Right ventricle myocardium inferior (tissue), 1 donor: ENCODE data around the gene RSPH6A. TPM values are rescaled to one million over a fixed set of nuclear protein-coding genes. Genes with fewer than 3 reads are reported as not detected.

Experiments used
- ATAC-seq: fragments of 200-7000 bp; cut with Tn5 transposase; one replicate; pipeline ENCODE4 v1.9.1; 2020; ENCODE audit warnings: mild to moderate bottlenecking, moderate library complexity
- DNase-seq: peaks from one replicate; pipeline ENCODE4 v3.0.0; 2021; ENCODE audit errors: missing footprints
- intact Hi-C: fragments of 100-400 bp; cut with DNase I; formaldehyde crosslinking; loops from one replicate; pipeline ENCODE4 v1.11.0; 2022
- total RNA-seq: library from RNA; stranded (reverse); fragmentation: NEBNext Ultra II Directional; extraction: Animal tissue kit (Norgen Biotek cat#: 25700); gene quantifications from one replicate; pipeline ENCODE4 v1.2.1, GENCODE V29; 2021
- donor health status: DM: no; HTN: yes; CAD: no; lungs with severe emphysema.

RSPH6A gene
- total RNA-seq, 1 donor from 2014 or later: not detected

DNA sequence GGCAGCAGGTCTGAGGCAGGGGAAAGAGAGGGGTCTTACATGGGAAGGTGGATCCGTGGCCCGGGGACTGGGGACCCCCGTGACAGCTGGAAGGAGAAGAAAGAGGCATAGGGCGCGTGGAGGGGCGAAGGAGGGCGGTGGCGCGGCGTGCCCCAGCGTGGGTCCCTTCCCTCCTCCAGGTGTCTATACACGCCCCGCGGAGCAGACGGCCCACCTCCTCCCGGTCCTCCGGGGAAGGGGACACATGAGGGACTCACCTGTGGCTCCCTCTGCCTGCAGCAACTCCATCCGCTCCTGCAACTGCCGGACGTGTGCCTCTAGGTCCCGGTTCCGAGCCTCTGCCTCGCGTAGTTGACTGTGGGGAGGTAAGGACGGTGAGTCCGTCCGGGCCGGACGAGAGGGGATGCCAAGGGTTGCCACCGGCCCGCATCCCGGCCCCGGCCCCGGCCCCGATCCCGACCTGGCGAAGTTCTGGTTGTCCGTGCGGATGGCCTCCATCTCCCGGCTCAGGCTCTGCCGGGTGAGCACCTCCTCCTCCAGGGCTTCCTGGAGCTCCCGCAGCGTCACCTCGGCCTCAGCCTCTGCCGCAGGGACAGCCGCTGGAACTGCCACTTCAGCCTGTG is 43.7 kb downstream of the RSPH6A start:
- DNase-seq (no peak), ATAC-seq (no peak)
- intact Hi-C loops: loop anchor here (5.0 kb wide), 1 partner anchor 91 kb away; the partner anchor contains the start of genes FOXA3 and SYMPK

DNA sequence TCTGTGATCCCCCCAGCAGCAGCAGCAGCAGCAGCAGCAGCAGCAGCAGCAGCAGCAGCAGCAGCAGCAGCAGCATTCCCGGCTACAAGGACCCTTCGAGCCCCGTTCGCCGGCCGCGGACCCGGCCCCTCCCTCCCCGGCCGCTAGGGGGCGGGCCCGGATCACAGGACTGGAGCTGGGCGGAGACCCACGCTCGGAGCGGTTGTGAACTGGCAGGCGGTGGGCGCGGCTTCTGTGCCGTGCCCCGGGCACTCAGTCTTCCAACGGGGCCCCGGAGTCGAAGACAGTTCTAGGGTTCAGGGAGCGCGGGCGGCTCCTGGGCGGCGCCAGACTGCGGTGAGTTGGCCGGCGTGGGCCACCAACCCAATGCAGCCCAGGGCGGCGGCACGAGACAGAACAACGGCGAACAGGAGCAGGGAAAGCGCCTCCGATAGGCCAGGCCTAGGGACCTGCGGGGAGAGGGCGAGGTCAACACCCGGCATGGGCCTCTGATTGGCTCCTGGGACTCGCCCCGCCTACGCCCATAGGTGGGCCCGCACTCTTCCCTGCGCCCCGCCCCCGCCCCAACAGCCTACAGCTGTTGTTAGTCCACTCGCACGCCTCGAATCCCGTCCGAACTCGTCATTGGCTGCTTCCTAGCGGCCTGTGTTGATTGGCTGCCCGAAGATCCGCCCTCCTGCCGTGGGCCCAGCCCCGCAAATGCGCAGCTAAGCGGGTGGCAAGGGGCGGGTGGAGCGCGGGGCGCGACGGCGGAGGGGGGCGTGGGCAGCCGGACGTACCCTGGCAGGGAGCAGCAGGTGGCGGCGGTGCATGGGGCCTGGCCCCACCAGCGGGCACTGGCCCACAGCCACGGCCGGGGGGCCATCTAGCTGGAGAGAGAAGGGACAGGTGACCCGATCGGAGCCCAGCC is 44.7 kb downstream of the RSPH6A start:
- intact Hi-C loops: loop anchor here (1.0 to 5.0 kb wide), 4 partner anchors 12 to 92 kb away; partner anchors contain the start of genes DMPK, FOXA3 and SYMPK
- DNase-seq: peak; percentile 97
- ATAC-seq: peak; percentile 81

DNA sequence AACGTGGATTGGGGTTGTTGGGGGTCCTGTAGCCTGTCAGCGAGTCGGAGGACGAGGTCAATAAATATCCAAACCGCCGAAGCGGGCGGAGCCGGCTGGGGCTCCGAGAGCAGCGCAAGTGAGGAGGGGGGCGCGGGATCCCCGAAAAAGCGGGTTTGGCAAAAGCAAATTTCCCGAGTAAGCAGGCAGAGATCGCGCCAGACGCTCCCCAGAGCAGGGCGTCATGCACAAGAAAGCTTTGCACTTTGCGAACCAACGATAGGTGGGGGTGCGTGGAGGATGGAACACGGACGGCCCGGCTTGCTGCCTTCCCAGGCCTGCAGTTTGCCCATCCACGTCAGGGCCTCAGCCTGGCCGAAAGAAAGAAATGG is 45.3 kb downstream of the RSPH6A start:
- intact Hi-C loops: loop anchor here (1.0 to 5.0 kb wide), 4 partner anchors 12 to 92 kb away; partner anchors contain the start of genes DMPK, FOXA3 and SYMPK
- ATAC-seq: no peak
- no peak for DNase-seq

DNA sequence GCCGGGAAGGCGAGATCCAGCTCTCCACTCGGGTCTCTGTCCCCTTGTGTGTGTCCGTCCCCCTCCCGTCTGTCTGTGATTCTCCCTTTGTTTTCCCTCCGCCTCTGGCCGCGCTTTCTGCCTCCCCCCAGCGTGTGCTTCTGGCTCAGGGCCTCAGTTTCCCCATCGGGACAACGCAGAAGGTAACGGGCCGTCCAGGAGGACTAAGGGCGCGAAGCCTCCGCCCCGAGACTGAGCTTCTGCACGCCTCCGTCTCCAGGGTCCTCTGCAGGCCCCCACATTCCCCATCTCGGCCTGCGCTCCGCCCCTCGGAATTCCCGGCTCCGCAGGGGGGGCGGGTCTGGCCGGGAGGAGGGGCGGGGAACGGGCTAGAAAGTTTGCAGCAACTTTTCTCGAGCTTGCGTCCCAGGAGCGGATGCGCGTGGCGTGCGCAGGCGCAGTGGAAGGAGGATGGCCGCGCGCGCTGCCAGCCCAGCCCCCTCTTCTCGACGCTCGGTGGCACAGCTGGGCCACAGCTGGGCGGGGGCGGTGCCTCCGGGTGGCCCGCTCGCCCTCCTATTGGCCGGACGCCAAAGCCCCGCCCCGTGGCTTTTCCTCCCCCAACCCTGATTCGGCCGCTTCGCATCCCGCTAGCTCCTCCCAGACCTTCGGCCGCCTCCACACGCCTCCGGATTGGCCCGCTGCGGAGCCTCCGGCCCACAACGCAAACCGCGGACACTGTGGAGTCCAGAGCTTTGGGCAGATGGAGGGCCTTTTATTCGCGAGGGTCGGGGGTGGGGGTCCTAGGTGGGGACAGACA is 45.9 kb downstream of the RSPH6A start, which contains the start of gene SIX5:
Gene SIX5, minus strand, starts transcription at position 269 of the 799 bp plus-strand sequence. CDS start 408 bp downstream, outside the sequence.
- intact Hi-C loops: loop anchor here (1.0 kb wide), 1 partner anchor 52 kb away; no protein-coding TSS in a partner anchor
- DNase-seq: peak; percentile 98
- ATAC-seq: peak; percentile 69

DNA sequence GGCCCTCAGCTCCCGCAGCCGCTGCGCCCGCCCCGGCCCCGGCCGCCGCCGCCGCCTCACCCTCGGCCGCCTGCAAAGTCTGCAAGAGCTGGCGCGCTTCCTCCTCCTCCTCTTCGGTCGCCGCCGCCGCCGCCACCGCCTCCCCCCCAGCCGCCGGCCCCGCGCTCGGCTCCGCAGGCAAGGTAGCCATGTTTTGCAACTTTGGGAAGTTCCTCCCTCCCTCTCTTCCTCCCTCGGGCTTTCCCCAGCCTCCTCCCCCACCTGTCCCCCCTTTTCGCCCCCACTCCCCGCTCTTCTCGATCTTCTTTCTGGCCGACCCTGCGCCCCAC is 46.5 kb downstream of the RSPH6A start:
- DNase-seq (no peak), ATAC-seq (no peak)
- intact Hi-C loops: loop anchor here (1.0 kb wide), 1 partner anchor 51 kb away; no protein-coding TSS in a partner anchor

DNA sequence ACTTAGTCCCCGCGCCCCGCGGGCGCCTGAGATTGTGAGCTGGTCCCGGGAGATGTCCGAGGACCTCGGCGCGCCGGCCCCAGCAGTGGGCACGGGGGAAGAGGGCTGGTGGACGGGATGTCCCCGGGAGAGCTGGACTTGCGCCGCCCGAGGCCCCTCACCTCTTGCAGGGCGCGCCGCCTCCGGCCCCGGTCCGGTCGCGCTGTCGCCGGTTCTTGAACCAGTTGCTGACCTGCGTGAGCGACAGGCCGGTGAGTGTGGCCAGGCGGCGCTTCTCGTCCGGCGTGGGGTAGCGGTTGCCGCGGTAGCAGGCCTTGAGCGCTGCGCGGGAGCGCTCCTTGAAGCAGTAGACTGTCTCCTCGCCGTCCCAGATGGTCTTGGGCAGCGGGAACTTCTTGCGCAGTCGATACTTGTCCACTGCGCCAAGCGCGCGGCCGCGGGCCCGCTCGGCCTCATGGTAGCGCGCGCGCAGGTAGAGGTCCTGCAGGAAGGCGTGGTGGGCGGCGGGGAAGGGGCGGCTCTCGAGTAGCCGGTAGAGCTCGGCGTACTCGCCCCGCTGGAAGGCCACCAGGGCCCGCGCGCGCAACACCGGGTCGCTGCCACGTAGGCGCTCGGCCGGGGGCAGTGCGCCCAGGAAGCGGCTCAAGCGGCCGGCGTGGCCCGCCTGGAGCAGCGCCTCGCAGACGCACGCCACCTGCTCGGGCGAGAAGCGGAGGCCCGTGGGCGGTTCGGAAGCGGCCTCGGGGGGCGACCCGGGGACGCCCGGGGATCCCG is 47.0 kb downstream of the RSPH6A start:
- peak; percentile 88 for DNase-seq
- intact Hi-C loops: loop anchor here (1.0 to 2.0 kb wide), 2 partner anchors 51 to 75 kb away; partner anchors contain the start of gene QPCTL
- no peak for ATAC-seq

- intact Hi-C loops: loop anchor here (2.0 kb wide), 1 partner anchor 75 kb away; the partner anchor contains the start of gene QPCTL
- DNase-seq: peak; percentile 82
Measured at GRCh38 chr19:45767410-45767880, 47.7 kb downstream of the RSPH6A start.

DNA sequence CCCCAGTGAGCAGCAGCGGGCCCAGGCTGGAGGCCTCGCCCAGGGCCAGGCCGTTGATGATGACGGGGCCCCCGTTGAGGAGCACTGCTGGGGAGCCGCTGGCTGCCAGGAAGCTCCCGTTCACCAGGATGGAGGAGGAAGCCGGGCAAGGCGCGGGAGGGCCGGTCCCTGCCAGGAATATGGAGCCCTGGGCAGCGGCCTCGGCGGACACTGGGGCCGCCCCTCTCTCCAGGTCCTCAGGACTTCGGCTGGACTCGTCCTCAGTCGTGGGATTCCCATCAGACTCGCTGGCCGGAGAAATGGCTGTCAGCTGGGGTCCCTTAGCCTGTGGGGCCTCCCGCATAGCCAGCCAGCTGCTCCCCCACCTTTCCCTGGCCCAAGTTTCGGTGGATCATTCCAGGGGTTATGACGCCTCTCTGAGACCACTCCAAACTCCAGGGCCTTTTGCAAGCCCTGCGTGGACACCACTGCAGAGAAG is 48.2 kb downstream of the RSPH6A start:
- peak; percentile 81 for DNase-seq
- intact Hi-C loops: loop anchor here (2.0 kb wide), 1 partner anchor 74 kb away; the partner anchor contains the start of gene QPCTL

More at GRCh38 chr19:45767410-45767880, 47.7 kb downstream of the RSPH6A start:
- ATAC-seq: peak; percentile 4

DNA sequence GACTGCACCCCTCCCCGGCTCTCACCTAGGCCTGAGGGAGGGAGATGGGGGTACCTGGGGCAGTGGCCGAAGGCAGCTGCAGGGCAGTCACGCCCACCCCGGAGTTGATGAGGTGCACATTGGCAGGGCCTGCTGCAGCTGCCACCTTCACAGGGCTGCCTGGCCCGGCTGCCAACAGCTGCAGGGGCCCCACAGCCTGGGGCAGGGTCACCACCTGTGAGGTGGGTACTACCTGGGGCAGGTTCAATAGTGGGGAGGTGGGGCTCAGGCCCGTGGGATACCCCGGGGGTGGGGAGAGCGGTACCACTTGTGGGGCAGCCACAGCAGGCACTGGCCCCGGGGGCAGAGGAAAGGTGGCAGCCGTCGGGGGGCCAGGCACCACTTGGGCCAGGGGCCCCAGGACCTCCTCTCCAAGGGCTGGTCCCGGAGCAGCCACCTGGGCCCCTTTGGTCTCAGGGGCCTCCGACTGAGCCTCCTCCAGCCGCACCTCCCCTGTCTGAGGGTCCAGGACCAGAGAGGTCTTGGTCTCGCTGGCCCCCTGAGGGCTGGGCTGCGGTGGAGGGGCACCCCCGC is 48.7 kb downstream of the RSPH6A start:
- intact Hi-C loops: loop anchor here (2.0 kb wide), 1 partner anchor 74 kb away; the partner anchor contains the start of gene QPCTL
- no peak for ATAC-seq
- no peak for DNase-seq

More for the DNA sequence above, 48.2 kb downstream of the RSPH6A start:
- no peak for ATAC-seq

DNA sequence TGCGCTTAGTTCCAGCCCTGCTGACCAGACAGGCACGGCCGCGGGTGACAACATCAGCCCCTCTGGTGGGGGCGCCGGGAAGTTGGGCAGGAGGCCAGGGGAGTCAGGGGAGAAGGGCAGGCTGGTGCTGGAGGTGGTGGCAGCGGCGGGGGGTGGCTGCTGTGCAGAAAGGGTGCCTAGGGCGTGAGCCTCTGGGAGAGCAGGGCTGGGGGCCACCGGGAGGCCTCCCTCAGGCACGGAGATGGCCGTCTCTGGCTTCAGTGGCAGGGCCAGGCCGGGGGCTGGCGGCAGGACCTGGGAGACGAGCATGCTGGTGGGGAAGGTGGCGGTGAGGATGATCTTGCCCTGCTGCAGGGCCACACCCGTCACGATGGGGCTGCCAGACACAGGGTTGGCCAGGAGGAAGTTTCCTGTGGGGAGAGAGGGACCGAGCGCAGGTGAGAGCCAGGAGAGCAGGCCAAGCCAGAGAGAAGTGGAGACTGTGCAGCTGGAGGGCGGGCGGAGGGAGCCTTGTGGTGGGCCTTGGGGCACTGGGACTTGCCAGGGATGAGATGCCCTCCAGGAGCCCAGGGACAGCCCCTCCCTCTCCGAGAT is 49.3 kb downstream of the RSPH6A start:
- no peak for ATAC-seq
- intact Hi-C loops: loop anchor here (1.0 to 2.0 kb wide), 2 partner anchors 34 to 73 kb away; partner anchors contain the start of gene QPCTL
- DNase-seq: no peak

GRCh38 chr19:45764945-45765701 is 50.0 kb downstream of the RSPH6A start:
- ATAC-seq (peak; percentile 10), DNase-seq (no peak)
- intact Hi-C loops: loop anchor here (1.0 kb wide), 1 partner anchor 34 kb away; no protein-coding TSS in a partner anchor

- ATAC-seq: no peak
- intact Hi-C loops: no loop called here
- DNase-seq: no peak
Measured at GRCh38 chr19:45764475-45764874, 50.6 kb downstream of the RSPH6A start.

DNA sequence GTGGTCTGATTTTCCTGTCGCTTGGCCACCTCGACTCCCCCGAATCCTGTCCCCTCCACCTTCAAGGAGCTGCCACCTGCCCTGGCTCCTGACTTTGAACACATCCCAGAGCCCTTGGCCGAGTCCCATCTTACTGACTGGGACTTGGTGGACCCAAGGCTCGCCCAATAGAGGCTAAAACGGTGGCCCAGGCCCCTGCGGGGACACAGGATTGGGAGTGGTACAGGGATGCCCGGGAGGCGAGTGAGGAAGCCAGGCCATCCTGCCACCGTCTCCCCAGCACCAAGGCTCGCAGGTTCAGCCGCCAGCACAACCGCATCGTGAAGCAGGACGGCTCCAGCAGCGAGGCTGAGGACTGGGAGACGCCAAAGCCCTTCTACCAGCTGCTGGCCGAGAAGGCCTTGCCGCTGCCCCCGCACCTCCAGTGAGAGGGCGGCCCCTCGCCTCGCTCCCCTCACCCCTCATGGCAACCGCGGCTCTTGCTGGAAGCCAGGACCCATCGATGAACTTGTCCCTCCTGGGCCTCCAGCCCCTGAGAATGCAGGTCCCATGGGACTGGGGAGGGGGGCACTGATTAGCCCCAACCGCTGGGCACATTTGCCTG is 51.3 kb downstream of the RSPH6A start:
- DNase-seq: no peak
- ATAC-seq: no peak
- intact Hi-C loops: no loop called here

DNA sequence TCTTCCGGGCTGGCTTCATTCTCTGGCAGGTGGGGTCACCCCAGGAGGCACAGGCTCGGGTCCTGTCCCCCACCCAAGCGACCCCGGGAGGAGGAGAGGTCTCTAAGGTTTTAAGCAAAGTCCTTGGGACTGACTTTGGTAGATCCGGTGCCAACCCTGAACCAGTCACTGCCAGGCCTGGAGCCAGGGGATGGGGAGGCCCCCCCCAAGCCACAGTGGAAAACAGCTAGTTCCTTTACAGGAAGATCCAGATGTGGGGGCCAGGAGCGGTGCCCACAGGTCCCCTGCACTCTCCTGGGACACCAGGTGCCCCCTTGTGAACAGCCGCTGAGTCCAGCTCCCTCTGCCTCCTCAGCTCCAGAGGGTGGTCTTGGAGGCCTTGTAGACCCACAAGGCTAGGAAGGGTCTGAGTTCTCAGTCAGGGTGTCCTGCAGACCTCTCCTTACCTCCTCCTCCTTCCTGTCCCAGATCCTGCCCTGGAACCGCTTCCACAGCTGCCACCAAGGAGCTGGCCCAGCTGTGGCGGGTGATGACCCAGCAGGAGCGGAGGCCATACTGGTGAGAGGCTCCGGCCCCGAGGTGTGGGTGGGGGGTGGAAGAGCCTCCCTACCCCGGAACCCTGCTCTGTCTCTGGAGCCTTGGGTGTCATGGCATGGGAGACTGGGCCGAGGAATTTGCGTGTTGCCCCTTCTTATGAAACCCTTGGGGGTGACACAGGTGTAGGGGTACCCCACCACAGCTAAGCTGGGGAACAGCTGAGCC is 52.1 kb downstream of the RSPH6A start:
- DNase-seq (no peak), ATAC-seq (no peak)
- intact Hi-C loops: no loop called here

GRCh38 chr19:45761714-45762113 is 53.4 kb downstream of the RSPH6A start:
- intact Hi-C loops: no loop called here
- DNase-seq: no peak
- ATAC-seq: no peak
